Lower leg skin (tissue), 4 donors: ENCODE data around the gene OR5AK2. TPM values are rescaled to one million over a fixed set of nuclear protein-coding genes. Genes with fewer than 3 reads are reported as not detected.

ENCODE experiments used
- DNase-seq, 2 donors: peaks; one replicate each; pipeline ENCODE4 v3.0.0-alpha.2; 2019; ENCODE audit warnings: low spot score in 2 of 2
- H3K4me3 ChIP-seq: fragments of 200-600 bp; sonication (generic); 2 replicates; pipeline ENCODE4 v1.5.1; 2017; ENCODE audit warnings: mild to moderate bottlenecking, low read depth; ENCODE audit not compliant: poor library complexity, severe bottlenecking
- CTCF ChIP-seq, 3 donors: fragments of 450-650 bp; IDR thresholded peaks; one replicate each; pipeline ENCODE4 v1.5.1; 2016; ENCODE audit warnings: antibody characterized with exemption in 3 of 3, mild to moderate bottlenecking in 3 of 3, moderate library complexity in 2 of 3
- POLR2A ChIP-seq, 2 donors: fragments of 450-650 bp; IDR thresholded peaks; one replicate each; pipeline ENCODE4 v1.6.1; 2016 to 2017; ENCODE audit warnings: antibody characterized with exemption in 2 of 2, mild to moderate bottlenecking in 1 of 2, moderate library complexity in 1 of 2
- WGBS, 2 donors: methylation state at CpG; one replicate each; pipeline ENCODE4 v1.1.5; 2018; 5-methylcytosine and 5-hydroxymethylcytosine counted together
- intact Hi-C: fragments of 100-400 bp; cut with DNase I; formaldehyde crosslinking; loops from one replicate; pipeline ENCODE4 v1.15.0; 2023; ENCODE audit warnings: low total_unique reads
- total RNA-seq, 4 donors: library from RNA; depleted of rRNA; stranded (reverse); fragments of >200 nt; gene quantifications; one replicate each; pipeline ENCODE4 v1.1.0, GENCODE V29; 2016

OR5AK2 gene
- total RNA-seq, 4 donors from 2014 or later = not detected

- intact Hi-C loops = no loop called here
- TF ChIP-seq POLR2A (IDR thresholded peaks at IDR 0.05) (no peak), CTCF (IDR thresholded peaks at IDR 0.05) (no peak)
- WGBS, 2 donors = 72 to 83% methylated on average over 4 of the region's 4 CpGs
- DNase-seq = no peak
- no peak overlapping the region for H3K4me3 ChIP-seq
Observed at GRCh38 chr11:56968524-56968923, 20.2 kb upstream of the OR5AK2 start.

GRCh38 chr11:56977314-56977713, 11.4 kb upstream of the OR5AK2 start:
- no peak for DNase-seq
- no peak overlapping the region for H3K4me3 ChIP-seq
- intact Hi-C loops = no loop called here
- TF ChIP-seq POLR2A (IDR thresholded peaks at IDR 0.05) (no peak), CTCF (IDR thresholded peaks at IDR 0.05) (no peak)
- WGBS, 2 donors = 82 to 95% methylated on average over 2 of the region's 2 CpGs

GRCh38 chr11:56990702-56991101, 2.0 kb downstream of the OR5AK2 start:
- no peak overlapping the region for H3K4me3 ChIP-seq
- DNase-seq = no peak
- TF ChIP-seq CTCF (IDR thresholded peaks at IDR 0.05) (no peak), POLR2A (IDR thresholded peaks at IDR 0.05) (no peak)
- 78 to 79% methylated on average over 2 of the region's 2 CpGs for WGBS, 2 donors
- intact Hi-C loops = no loop called here

- no peak overlapping the region for H3K4me3 ChIP-seq
- DNase-seq = no peak
- intact Hi-C loops = no loop called here
- TF ChIP-seq POLR2A (IDR thresholded peaks at IDR 0.05) (no peak), CTCF (IDR thresholded peaks at IDR 0.05) (no peak)
Observed at GRCh38 chr11:56994532-56994931, 5.8 kb downstream of the OR5AK2 start.

- intact Hi-C loops = no loop called here
- no peak for DNase-seq
- WGBS, 2 donors = 77 to 84% methylated on average over 14 of the region's 14 CpGs
- TF ChIP-seq CTCF (IDR thresholded peaks at IDR 0.05) (no peak), POLR2A (IDR thresholded peaks at IDR 0.05) (no peak)
- no peak overlapping the region for H3K4me3 ChIP-seq
Observed at GRCh38 chr11:57001674-57002401, 13.1 kb downstream of the OR5AK2 start.

- H3K4me3 ChIP-seq = no peak overlapping the region
- intact Hi-C loops = no loop called here
- TF ChIP-seq POLR2A (IDR thresholded peaks at IDR 0.05) = no peak
- TF ChIP-seq CTCF (IDR thresholded peaks at IDR 0.05) = no peak
- WGBS, 2 donors = 84 to 90% methylated on average over 3 of the region's 3 CpGs
- no peak for DNase-seq
Observed at GRCh38 chr11:57008373-57008772, 19.7 kb downstream of the OR5AK2 start.
